G401.6 (cell line): ENCODE data around the gene AHI1.

Experiments
- FAIRE-seq: peaks from 2 replicates; lab custom pipeline; 2012; peaks lifted over from hg19 to GRCh38; lab: Jason Lieb, UNC

AHI1 gene

DNA sequence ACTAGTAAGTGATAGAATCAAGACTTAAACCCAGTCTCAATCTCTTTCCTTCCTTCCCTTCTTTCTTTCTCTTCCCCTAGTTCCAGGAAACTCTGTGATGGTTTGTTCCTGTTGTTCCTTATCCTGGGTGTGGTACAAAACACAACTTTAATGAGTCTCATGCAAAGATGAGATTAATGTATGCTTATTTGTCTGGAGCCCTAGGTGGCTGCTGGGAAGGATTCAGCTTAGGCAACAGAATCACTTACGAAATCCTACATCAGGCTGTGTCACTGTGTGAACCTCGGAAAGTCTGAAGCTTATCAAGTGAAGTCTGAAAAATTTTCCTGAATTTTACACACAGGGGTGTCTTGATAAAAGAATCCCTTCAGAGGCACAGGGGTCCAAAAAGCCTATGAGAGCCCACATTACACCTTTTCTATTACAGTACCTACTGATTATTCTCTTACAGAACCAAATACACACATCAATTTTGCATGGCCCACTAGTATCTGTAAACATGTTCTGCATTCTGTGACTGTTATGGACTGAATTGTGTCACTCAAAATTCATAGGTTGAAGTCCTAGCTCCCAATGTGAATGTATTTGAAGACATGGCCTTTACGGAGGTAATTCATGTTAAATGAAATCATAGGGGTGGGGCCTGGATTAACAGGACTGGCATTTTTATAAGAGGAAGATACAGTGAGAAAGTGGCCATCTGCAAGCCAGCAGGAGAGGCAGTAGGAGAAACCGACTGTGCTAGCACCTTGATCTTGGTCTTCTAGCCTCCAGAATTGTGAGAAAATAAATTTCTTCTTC is 171.7 kb downstream of the AHI1 start:
- FAIRE-seq: no peak

- FAIRE-seq: no peak
Measured at GRCh38 chr6:135324531-135324930, 173.0 kb downstream of the AHI1 start.

GRCh38 chr6:135323979-135324378 is 173.6 kb downstream of the AHI1 start:
- no peak for FAIRE-seq

DNA sequence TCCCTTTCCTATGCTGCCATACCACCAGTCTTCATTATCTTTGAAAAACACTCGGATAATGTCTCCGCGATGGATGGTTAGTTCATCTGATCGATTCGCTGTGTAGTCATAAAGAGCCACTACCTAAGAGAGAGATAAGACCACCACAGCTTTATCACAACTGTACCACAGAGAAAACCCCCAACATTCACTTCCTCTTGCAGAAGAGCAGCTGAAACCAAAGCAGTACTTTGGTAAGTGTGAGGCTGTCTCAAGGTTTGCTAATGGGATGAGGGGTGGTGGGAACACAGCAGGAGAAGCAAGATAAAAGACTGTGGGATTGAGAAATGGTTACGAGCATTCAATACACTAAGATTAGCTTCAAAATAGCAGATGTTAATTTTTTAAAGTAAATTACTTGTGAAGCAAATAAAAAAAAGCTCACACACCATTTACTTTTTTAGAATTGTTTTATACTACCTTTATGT is 174.3 kb downstream of the AHI1 start:
- FAIRE-seq: no peak

- no peak for FAIRE-seq
Measured at GRCh38 chr6:135322427-135323201, 174.9 kb downstream of the AHI1 start.

- no peak for FAIRE-seq
Measured at GRCh38 chr6:135320721-135321621, 176.6 kb downstream of the AHI1 start.

- no peak for FAIRE-seq
Measured at GRCh38 chr6:135319819-135320218, 177.7 kb downstream of the AHI1 start.

DNA sequence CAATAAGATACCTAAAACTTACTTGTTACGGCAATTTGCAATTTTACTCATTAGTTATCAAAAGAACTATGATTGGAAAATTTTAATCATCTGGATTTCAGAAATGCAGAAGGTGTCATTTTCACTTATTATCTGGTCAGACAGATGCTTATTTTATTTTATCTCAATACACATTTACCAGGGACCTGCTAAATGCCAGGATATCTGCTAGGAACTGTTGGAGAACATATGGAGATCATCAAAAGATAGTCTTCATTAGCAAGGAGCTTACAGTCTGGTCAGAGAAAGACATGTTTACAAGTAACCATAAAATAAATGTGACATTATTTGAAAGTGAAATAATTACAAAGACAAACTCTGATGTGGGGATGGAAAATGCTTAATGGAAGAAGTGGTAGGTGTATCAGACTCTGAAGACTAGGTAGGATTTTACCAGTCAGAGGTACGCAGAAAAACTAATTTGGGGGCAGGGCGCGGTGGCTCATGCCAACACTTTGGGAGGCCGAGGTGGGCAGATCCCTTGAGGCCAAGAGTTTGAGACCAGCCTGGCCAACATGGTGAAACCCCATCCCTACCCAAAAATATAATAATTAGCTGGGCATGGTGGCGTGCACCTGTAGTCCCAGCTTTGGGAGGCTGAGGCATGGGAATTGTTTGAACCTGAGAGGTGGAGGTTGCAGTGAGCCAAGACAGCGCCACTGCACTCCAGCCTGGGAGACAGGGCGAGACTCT is 178.6 kb downstream of the AHI1 start:
- no peak for FAIRE-seq

- FAIRE-seq: no peak
Measured at GRCh38 chr6:135314543-135314942, 183.0 kb downstream of the AHI1 start.

DNA sequence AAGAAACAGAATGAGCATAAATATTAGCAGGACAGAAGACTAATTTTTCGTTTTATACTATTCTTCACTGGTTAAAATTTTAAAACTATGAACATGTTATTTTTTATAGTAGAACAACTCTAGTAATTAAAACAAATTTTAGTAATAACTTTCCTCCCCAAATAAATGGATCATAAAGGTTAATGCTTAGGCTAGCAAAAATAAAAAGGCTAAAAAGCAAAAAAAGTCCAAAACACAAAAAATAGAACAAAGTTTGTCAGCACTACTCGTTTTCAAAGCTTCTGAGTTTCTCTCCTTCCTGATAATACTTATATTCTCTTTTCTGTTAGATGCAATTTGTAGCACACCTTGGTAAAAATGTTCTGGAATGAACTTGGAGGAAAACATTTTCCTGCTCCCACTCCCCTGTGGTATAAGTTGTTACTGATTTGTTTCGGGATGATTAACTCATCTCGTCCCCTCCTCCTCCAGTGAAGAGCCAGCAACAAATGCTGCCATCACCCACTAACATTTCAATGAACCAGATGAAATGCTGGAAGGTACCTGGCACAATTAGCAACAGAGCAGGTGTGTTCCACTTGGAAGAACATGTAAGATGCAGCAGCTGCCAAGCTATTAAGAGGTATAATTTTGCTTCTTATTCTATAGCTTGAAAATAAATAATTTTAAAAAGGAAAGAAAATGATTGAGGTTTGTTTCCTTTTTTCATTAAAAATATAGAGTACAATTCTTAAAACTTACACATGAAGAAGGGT is 185.9 kb downstream of the AHI1 start:
- FAIRE-seq: no peak

DNA sequence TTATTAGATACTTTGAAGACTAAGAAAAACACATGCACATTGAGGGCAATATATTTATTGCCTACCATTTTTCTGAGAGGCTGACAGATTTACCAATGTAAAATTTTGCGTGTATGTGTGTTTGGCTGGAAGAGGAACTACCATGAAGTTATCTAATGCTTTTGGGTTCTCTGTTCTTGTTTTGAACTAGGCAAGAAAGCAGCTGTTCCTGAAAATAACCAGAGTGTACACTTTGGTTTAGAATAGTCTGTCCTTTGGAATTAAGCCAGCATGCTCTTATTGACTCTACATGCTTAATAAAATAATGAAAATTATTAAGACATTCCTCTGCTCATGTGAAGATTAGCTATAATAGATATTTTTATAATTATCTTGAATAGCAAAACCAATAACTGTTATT is 187.2 kb downstream of the AHI1 start:
- FAIRE-seq: no peak

DNA sequence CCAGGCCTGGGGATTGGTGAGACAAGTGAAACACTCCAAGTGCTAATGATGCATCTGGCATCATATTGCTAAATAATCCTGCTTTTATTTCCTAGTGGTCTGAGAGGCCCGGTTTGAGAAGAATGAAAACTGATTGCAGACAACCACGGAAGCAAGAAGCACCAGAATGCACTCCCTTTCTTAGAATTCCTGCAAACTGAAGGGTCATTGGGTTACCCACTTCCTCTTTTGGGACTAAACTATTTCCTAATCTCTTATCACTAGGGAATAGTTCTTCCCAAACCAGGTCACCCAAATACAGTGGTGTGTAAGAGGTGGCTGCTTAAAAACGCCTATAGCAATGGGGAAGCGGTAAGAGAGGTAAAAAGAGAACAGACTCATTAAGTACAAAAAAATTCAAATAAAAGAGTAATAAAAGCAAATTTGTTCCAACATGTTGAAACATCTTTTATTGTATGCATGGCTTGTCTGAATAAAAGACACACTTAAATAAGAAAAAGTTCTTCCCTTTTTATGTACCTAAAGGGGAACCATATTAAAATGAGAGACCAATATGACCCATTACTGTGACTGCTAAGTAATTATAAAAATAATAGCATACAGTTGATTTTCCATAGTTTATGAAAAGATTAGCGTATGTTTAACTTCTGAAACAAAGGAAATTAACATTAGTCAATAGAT is 190.7 kb downstream of the AHI1 start:
- peak; percentile 41 for FAIRE-seq

GRCh38 chr6:135306166-135306565 is 191.4 kb downstream of the AHI1 start:
- no peak for FAIRE-seq

DNA sequence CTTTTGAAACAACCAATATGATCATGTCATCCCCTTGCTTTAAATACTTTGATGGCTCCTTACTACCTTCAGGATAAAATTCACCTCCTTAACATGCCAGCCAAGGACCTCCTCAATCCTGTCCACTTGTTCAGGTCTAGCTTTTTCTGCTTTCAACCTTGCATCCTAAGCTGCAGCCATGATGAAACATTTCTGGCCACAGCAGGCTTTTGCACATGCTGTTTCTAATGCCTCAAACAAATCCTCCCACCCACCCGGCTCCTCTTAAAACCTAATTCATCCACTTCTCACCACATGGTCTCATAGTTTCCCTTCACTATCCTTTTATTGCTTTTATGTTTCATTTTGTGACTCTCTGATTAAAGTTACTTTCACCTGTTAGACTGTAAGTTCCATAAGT is 191.9 kb downstream of the AHI1 start:
- no peak for FAIRE-seq

DNA sequence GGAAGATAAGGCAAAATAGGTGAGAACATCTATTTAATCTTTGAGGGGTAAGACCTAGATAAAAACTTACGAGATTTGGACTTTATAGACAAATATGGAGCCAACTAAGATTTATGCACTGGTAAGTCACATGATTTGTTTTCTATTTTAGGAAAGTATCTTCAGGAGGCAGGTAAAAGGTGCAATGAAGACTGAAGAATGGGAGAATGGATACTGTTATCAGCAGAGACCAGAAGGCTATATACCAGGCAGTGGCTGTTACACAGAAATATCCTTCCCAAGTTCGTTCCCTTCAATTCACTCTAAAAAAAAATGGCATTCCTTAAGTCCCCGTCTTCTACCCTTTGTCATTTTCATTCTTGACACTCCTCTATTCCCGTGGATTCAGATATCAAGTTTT is 192.7 kb downstream of the AHI1 start:
- no peak for FAIRE-seq

GRCh38 chr6:135301304-135301703 is 196.2 kb downstream of the AHI1 start:
- FAIRE-seq: no peak

- no peak for FAIRE-seq
Measured at GRCh38 chr6:135300576-135300975, 197.0 kb downstream of the AHI1 start.

DNA sequence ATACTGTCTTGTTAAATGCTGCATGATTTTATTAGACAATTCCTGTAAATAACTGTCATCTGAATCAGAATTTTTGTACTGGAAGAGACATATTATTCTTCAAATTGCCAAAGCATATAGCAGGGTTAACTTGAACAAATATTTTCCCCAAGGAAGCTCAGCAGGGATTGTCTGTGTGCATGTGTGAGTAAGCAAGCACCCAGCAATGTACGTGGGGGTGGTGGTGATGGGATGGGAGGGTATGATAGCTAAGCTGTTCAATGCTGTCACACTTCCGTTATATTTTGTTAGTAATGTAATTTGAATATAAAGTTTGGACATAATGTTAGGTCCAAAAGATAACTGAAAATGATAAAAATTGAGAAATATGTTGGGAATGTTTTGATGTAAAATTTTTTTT is 198.3 kb downstream of the AHI1 start:
- no peak for FAIRE-seq

GRCh38 chr6:135298455-135298854 is 199.1 kb downstream of the AHI1 start:
- FAIRE-seq: no peak

DNA sequence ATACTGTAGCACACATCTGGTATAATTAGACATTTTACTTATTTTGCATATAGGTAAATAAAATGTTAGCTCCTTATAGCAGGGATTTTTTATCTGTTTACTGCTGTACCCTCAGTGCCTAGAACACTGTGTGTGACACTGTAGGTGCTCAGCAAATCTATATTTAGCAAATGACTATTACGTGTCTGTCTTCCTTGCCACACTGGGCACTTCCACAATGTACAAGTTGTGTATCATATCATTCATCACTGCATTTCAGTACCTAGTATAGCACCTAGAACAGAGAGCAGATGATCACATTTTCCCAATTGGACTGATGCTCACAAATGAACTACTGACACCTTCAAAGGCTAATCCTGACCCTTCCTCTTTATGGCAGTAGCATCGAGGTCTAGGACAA is 200.8 kb downstream of the AHI1 start:
- FAIRE-seq: no peak

GRCh38 chr6:135295085-135295484 is 202.5 kb downstream of the AHI1 start:
- FAIRE-seq: no peak
